SU-DHL-6 (cell line): Measurements from ENCODE around the gene KIAA2012.

Experiments used
- EZH2phosphoT487 ChIP-seq: fragments of 200-600 bp; sonication (generic), shearing (Covaris generic); conservative IDR thresholded peaks from 2 replicates; pipeline ENCODE4 v1.6.1; 2018; ENCODE audit warnings: mild to moderate bottlenecking, antibody characterized with exemption, low read length, moderate library complexity, mixed read lengths
- TF ChIP-seq, protein P1 (sequence below): fragments of 200-600 bp; sonication (generic); IDR thresholded peaks from one replicate; pipeline ENCODE4 v1.5.1; 2017; ENCODE audit warnings: antibody characterized with exemption, mild to moderate bottlenecking, low read length, moderate library complexity; ENCODE audit not compliant: insufficient read depth, poor library complexity, severe bottlenecking

DNA sequence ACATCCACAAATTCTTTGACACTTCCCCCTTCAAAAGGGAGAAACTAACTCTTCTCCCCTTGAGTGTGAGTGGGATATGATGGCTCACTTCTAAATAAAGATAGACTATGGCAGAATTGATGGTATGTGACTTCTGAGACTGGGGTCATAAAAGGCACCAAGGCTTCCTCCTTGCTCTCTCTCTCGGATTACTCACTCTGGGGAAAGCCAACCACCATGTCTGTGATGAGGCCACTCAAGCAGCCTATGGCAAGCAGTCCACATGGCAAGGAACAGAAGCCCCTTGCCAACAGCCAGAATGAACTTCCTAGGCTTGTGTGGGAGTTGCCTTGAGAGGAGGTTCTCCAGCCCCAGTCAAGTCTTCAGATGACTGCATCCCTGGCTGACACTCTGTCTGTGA lies 43.6 kb downstream of the KIAA2012 start:
- TF ChIP-seq, protein P1, sequence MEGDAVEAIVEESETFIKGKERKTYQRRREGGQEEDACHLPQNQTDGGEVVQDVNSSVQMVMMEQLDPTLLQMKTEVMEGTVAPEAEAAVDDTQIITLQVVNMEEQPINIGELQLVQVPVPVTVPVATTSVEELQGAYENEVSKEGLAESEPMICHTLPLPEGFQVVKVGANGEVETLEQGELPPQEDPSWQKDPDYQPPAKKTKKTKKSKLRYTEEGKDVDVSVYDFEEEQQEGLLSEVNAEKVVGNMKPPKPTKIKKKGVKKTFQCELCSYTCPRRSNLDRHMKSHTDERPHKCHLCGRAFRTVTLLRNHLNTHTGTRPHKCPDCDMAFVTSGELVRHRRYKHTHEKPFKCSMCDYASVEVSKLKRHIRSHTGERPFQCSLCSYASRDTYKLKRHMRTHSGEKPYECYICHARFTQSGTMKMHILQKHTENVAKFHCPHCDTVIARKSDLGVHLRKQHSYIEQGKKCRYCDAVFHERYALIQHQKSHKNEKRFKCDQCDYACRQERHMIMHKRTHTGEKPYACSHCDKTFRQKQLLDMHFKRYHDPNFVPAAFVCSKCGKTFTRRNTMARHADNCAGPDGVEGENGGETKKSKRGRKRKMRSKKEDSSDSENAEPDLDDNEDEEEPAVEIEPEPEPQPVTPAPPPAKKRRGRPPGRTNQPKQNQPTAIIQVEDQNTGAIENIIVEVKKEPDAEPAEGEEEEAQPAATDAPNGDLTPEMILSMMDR, result no peak
- no peak for TF ChIP-seq EZH2phosphoT487
